ENCODE data around the gene PSME3IP1.

PSME3IP1 gene

DNA sequence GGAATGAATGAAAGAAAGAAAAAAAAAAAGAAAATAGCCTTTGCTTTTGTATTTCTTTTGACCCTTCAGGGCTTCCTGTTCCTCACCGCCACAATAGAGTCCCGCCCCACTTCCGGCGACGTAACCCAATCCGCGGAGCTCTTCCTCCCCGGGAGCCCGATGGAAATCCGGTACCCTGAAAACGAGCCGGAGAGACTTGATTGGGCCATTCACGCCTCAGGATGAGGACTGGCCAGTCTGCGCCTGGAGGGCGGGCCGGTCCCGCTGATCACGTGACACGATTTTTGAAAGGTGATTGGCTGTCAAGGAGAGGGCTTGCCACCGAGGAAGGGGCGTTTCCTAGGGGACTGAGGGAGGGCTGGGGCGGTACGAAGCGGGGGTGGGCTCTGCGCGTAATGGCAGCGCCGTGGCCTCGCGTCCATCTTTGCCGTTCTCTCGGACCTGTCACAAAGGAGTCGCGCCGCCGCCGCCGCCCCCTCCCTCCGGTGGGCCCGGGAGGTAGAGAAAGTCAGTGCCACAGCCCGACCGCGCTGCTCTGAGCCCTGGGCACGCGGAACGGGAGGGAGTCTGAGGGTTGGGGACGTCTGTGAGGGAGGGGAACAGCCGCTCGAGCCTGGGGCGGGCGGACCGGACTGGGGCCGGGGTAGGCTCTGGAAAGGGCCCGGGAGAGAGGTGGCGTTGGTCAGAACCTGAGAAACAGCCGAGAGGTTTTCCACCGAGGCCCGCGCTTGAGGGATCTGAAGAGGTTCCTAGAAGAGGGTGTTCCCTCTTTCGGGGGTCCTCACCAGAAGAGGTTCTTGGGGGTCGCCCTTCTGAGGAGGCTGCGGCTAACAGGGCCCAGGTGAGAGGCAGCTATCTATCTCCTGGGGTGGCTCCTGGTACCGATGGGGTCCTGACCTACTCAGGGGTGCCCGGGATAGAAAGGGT is at the start of gene PSME3IP1, which contains the start of gene RSPRY1:
TSS of gene PSME3IP1 (minus strand) at position 95 of the 927 bp plus-strand sequence. CDS start 12,185 bp downstream, outside the sequence.
TSS of gene RSPRY1 (plus strand) at position 385 of the 927 bp plus-strand sequence. CDS start 18,330 bp downstream, outside the sequence.
- TF ChIP-seq, protein P1, sequence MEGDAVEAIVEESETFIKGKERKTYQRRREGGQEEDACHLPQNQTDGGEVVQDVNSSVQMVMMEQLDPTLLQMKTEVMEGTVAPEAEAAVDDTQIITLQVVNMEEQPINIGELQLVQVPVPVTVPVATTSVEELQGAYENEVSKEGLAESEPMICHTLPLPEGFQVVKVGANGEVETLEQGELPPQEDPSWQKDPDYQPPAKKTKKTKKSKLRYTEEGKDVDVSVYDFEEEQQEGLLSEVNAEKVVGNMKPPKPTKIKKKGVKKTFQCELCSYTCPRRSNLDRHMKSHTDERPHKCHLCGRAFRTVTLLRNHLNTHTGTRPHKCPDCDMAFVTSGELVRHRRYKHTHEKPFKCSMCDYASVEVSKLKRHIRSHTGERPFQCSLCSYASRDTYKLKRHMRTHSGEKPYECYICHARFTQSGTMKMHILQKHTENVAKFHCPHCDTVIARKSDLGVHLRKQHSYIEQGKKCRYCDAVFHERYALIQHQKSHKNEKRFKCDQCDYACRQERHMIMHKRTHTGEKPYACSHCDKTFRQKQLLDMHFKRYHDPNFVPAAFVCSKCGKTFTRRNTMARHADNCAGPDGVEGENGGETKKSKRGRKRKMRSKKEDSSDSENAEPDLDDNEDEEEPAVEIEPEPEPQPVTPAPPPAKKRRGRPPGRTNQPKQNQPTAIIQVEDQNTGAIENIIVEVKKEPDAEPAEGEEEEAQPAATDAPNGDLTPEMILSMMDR (IDR thresholded peaks at IDR 0.05; ENCODE audit: borderline replicate concordance, insufficient read depth, low read depth, low read length) = no peak
- H3K4me3 ChIP-seq (ENCODE audit: low read depth, low read length) = peak within 1 kb of the TSS; percentile 83

DNA sequence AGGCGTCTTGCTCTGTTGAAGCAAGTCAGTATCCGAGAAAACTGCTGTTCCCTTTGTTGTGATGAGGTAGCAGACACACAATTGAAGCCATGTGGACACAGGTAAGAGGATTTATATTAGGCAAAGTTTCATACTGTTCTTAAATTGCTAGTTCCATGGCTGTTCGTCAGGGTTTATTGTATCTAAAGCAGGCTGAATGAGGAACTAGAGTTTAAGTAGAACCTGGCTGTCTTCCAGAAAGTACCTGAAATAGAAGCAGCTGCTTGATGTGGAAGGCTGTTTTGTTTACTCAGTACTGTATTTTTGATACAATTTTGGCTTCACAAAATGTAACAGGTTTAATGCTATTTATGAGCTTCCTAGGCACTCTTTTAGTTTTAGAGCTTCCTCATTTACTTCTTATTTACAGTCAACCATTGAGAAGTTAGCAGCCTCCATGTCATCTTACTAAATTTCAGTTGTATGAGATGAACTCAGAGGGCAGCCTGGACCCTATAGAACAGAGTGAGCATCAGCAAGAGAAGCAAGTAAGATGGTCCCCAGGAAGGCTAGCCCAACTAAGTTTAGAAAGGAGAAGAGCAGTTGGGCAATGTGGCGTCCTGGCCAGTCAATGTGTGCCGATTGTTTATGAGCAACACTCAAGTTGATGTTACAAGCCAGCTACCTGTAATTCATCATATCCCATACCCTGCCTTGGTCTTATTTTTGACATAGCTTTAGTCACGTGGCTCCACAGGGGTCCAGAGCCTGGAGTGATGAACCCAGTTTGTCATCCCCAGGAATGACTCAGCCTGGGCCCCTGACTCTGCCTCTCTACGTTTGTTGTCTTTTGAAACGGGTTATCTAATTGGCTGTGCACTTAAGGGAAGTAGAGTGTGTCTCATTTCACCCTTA is 49.5 kb upstream of the PSME3IP1 start:
- TF ChIP-seq, protein P1 (IDR thresholded peaks at IDR 0.05; ENCODE audit: borderline replicate concordance, insufficient read depth, low read depth, low read length) = no peak

GRCh38 chr16:57234707-57235092 is 48.9 kb upstream of the PSME3IP1 start:
- no peak overlapping the region for H3K4me3 ChIP-seq (ENCODE audit: low read depth, low read length)
- TF ChIP-seq, protein P1 (IDR thresholded peaks at IDR 0.05; ENCODE audit: borderline replicate concordance, insufficient read depth, low read depth, low read length) = no peak

More for the DNA sequence above, 49.5 kb upstream of the PSME3IP1 start:
- H3K4me3 ChIP-seq (ENCODE audit: low read depth, low read length) = no peak overlapping the region

- no peak overlapping the region for H3K4me3 ChIP-seq (ENCODE audit: low read depth, low read length)
- TF ChIP-seq, protein P1 (IDR thresholded peaks at IDR 0.05; ENCODE audit: borderline replicate concordance, insufficient read depth, low read depth, low read length) = no peak
Observed at GRCh38 chr16:57233944-57234706, 48.3 kb upstream of the PSME3IP1 start.

DNA sequence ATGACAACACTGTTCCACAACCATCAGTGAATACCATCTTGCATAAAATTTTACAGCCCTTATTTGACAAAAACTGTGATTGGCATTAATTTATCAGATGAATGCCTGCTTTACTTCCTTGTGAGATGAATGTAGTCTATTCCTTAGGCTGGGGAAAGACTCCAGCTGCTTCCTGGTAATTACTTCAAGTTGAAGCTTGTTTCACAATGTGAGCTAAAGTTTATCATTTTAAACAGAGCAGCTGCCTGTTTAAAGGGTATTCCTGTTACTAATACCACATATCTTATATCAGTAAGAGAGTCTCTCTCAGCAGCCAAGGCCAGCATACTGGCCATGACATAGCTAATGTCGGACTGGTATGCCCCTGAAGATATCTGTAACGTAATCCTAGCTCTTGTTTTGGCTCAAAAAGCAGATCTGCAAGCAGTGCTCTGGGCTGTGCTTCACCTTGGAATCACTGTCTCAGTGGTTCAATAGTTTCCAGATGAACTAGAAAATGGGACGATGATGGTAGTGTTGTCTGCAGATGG is 46.0 kb upstream of the PSME3IP1 start:
- TF ChIP-seq, protein P1 (IDR thresholded peaks at IDR 0.05; ENCODE audit: borderline replicate concordance, insufficient read depth, low read depth, low read length) = no peak
- H3K4me3 ChIP-seq (ENCODE audit: low read depth, low read length) = no peak overlapping the region

DNA sequence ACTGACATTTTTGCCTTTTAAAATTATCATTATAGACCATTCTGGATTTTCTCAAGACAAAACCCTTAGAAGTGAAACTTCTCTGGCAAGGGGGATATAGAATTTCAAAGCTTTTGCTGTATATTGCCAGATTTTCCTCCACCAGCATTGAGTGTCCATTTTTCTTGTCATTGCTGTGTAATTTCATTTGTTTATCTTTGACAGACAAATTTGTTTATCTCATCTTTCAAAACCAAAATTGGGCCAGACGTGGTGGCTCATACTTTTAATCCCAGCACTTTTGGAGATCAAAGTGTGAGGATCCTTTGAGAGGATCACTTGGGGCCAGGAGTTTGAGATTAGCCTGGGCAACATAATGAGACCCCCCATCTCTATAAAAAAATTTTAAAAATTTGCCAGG is 43.2 kb upstream of the PSME3IP1 start:
- TF ChIP-seq, protein P1 (IDR thresholded peaks at IDR 0.05; ENCODE audit: borderline replicate concordance, insufficient read depth, low read depth, low read length) = no peak
- H3K4me3 ChIP-seq (ENCODE audit: low read depth, low read length) = no peak overlapping the region

Measured in GM12875 (cell line).